Measurements from ENCODE around the gene GPATCH2L. TPM values are rescaled to one million over a fixed set of nuclear protein-coding genes. Genes with fewer than 3 reads are reported as not detected.

GPATCH2L gene
- total and polyA plus RNA-seq, 4 donors, result 4.3 to 69.9 (median 32.4) TPM

GRCh38 chr14:76193696-76194095 is 42.0 kb downstream of the GPATCH2L start:
- Histone ChIP-seq H3K36me3 (ENCODE audit: control insufficient read depth in 4 of 4, insufficient read depth in 4 of 4, low read length in 4 of 4) (peaks cover 11 to 37% (median 31%) of the 10 kb centered on the region in 4 donors), H3K4me3 (no peak overlapping the region), H3K27me3 (ENCODE audit: control insufficient read depth in 3 of 3, insufficient read depth in 3 of 3, low read length in 2 of 3) (no peaks in the 10 kb centered on the region), H3K27ac (ENCODE audit: low read depth in 1 of 2, low read length in 1 of 2) (no peak overlapping the region), H3K4me1 (ENCODE audit: control insufficient read depth in 5 of 5, insufficient read depth in 5 of 5, low read length in 5 of 5) (no peaks in the 10 kb centered on the region), H3K9ac (ENCODE audit: insufficient read depth in 1 of 2, low read length in 2 of 2) (no peak overlapping the region), H3K9me3 (ENCODE audit: control insufficient read depth in 4 of 4, insufficient read depth in 3 of 4, low read length in 3 of 4) (no peaks in the 10 kb centered on the region)
- DNase-seq, result no peak
- no peak for ATAC-seq (ENCODE audit: insufficient read depth, low FRiP score)
- no peak for TF ChIP-seq CTCF (IDR thresholded peaks at IDR 0.05; ENCODE audit: control extremely low read depth, extremely low read depth)
- WGBS, 2 donors, result 88 to 92% methylated on average over 1 of the region's 1 CpG

DNA sequence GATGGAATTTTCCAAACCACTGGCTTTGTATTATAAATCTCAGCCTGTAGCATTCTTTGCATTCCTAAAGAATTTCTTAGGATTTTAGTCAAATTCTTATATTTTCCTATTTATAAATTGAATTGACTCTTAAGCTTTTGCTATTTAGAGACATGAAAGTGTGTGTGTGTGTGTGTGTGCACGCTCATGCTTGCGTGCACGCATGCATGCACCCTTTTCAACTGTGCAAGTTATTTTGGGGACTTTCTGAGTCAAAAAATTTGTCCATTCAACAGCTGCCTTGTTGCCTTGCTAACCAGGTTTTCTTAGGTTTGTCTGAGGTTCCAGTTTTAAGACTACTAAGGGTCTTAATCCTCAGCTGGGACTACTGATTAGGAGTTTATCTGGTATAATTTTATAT is 42.6 kb downstream of the GPATCH2L start:
- Histone ChIP-seq H3K27ac (ENCODE audit: low read depth in 1 of 2, low read length in 1 of 2) (no peak overlapping the region), H3K9me3 (ENCODE audit: control insufficient read depth in 4 of 4, insufficient read depth in 3 of 4, low read length in 3 of 4) (no peaks in the 10 kb centered on the region), H3K9ac (ENCODE audit: insufficient read depth in 1 of 2, low read length in 2 of 2) (no peak overlapping the region), H3K36me3 (ENCODE audit: control insufficient read depth in 4 of 4, insufficient read depth in 4 of 4, low read length in 4 of 4) (peaks cover 11 to 40% (median 33%) of the 10 kb centered on the region in 4 donors), H3K4me1 (ENCODE audit: control insufficient read depth in 5 of 5, insufficient read depth in 5 of 5, low read length in 5 of 5) (no peaks in the 10 kb centered on the region), H3K27me3 (ENCODE audit: control insufficient read depth in 3 of 3, insufficient read depth in 3 of 3, low read length in 2 of 3) (no peaks in the 10 kb centered on the region), H3K4me3 (no peak overlapping the region)
- no peak for DNase-seq
- TF ChIP-seq CTCF (IDR thresholded peaks at IDR 0.05; ENCODE audit: control extremely low read depth, extremely low read depth), result no peak
- ATAC-seq (ENCODE audit: insufficient read depth, low FRiP score), result no peak
- WGBS, 2 donors, result 80 to 84% methylated on average over 3 of the region's 3 CpGs

DNA sequence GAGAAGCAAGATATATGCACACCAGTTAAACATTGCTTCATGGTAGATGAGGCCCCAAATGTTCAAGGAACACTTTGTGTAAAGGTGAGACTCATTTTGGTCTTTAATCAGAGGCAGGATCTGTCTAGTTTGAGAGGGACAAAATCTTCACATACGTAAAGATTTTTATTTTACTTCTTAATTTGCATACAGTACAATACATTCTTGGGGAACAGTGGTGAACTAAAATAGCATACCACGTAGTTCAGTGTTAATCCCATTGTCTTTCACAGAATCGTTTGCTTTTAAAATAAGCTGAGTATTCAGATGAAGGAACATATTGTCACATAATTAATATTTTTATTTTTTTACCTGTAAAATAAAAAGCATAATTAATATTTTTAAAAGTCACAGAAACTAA is 43.3 kb downstream of the GPATCH2L start:
- Histone ChIP-seq H3K9me3 (ENCODE audit: control insufficient read depth in 4 of 4, insufficient read depth in 3 of 4, low read length in 3 of 4) (no peaks in the 10 kb centered on the region), H3K9ac (ENCODE audit: insufficient read depth in 1 of 2, low read length in 2 of 2) (no peak overlapping the region), H3K4me3 (no peak overlapping the region), H3K36me3 (ENCODE audit: control insufficient read depth in 4 of 4, insufficient read depth in 4 of 4, low read length in 4 of 4) (peaks cover 11 to 46% (median 37%) of the 10 kb centered on the region in 4 donors), H3K27ac (ENCODE audit: low read depth in 1 of 2, low read length in 1 of 2) (no peak overlapping the region), H3K27me3 (ENCODE audit: control insufficient read depth in 3 of 3, insufficient read depth in 3 of 3, low read length in 2 of 3) (no peaks in the 10 kb centered on the region), H3K4me1 (ENCODE audit: control insufficient read depth in 5 of 5, insufficient read depth in 5 of 5, low read length in 5 of 5) (no peaks in the 10 kb centered on the region)
- 91 to 92% methylated on average over 3 of the region's 3 CpGs for WGBS, 2 donors
- DNase-seq (no peak), ATAC-seq (ENCODE audit: insufficient read depth, low FRiP score) (no peak)
- no peak for TF ChIP-seq CTCF (IDR thresholded peaks at IDR 0.05; ENCODE audit: control extremely low read depth, extremely low read depth)

All from lung (tissue), 12 donors.